ENCODE results near the gene SAP30L. TPM values are rescaled to one million over a fixed set of nuclear protein-coding genes. Genes with fewer than 3 reads are reported as not detected.

Gene SAP30L
- total and polyA plus RNA-seq, 8 donors: 12.4 to 22.1 (median 13.8) TPM

- H3K27me3 ChIP-seq: no peaks in the 10 kb centered on the region
- H3K36me3 ChIP-seq: peaks cover 0 to 47% (median 22%) of the 10 kb centered on the region in 3 donors
- intact Hi-C loops (cut with DNase I): no loop called here
- TF ChIP-seq CTCF (IDR thresholded peaks at IDR 0.05): no peak
- ATAC-seq: no peak
- no peak for DNase-seq
- 83 to 84% methylated on average over 8 of the region's 8 CpGs for WGBS, 2 donors
- H3K9me3 ChIP-seq: no peaks in the 10 kb centered on the region
- H3K4me3 ChIP-seq: no peak overlapping the region
- no peak for FAIRE-seq
- H3K27ac ChIP-seq: no peak overlapping the region
- H3K4me1 ChIP-seq: peaks cover 4 to 19% (median 8%) of the 10 kb centered on the region in 3 donors
Observed at GRCh38 chr5:154451957-154452356, 6.2 kb downstream of the SAP30L start.

GRCh38 chr5:154455585-154455984 lies 9.8 kb downstream of the SAP30L start:
- H3K4me1 ChIP-seq: no peaks in the 10 kb centered on the region
- H3K36me3 ChIP-seq: peaks cover 0 to 52% (median 22%) of the 10 kb centered on the region in 3 donors
- H3K4me3 ChIP-seq: no peak overlapping the region
- FAIRE-seq (no peak), ATAC-seq (no peak), DNase-seq (no peak)
- 90 to 92% methylated on average over 5 of the region's 5 CpGs for WGBS, 2 donors
- H3K27ac ChIP-seq: no peak overlapping the region
- no peaks in the 10 kb centered on the region for H3K27me3 ChIP-seq
- intact Hi-C loops (cut with DNase I): no loop called here
- no peaks in the 10 kb centered on the region for H3K9me3 ChIP-seq
- no peak for TF ChIP-seq CTCF (IDR thresholded peaks at IDR 0.05)

GRCh38 chr5:154456540-154456939 lies 10.7 kb downstream of the SAP30L start:
- no peak overlapping the region for H3K4me3 ChIP-seq
- ATAC-seq (no peak), FAIRE-seq (no peak), DNase-seq (no peak)
- H3K4me1 ChIP-seq: no peaks in the 10 kb centered on the region
- TF ChIP-seq CTCF (IDR thresholded peaks at IDR 0.05): no peak
- WGBS, 2 donors: 86 to 88% methylated on average over 3 of the region's 3 CpGs
- no peaks in the 10 kb centered on the region for H3K27me3 ChIP-seq
- H3K36me3 ChIP-seq: peaks cover 0 to 46% (median 22%) of the 10 kb centered on the region in 3 donors
- intact Hi-C loops (cut with DNase I): no loop called here
- no peak overlapping the region for H3K27ac ChIP-seq
- no peaks in the 10 kb centered on the region for H3K9me3 ChIP-seq

- H3K27ac ChIP-seq: no peak overlapping the region
- H3K9me3 ChIP-seq: no peaks in the 10 kb centered on the region
- H3K4me1 ChIP-seq: no peaks in the 10 kb centered on the region
- no peak for FAIRE-seq
- H3K36me3 ChIP-seq: peaks cover 0 to 33% (median 14%) of the 10 kb centered on the region in 3 donors
- no peak for TF ChIP-seq CTCF (IDR thresholded peaks at IDR 0.05)
- H3K4me3 ChIP-seq: no peak overlapping the region
- intact Hi-C loops (cut with DNase I): no loop called here
- DNase-seq: no peak
- 66 to 74% methylated on average over 3 of the region's 3 CpGs for WGBS, 2 donors
- no peak for ATAC-seq
- H3K27me3 ChIP-seq: no peaks in the 10 kb centered on the region
Observed at GRCh38 chr5:154459015-154459414, 13.2 kb downstream of the SAP30L start.

- FAIRE-seq (no peak), ATAC-seq (no peak), DNase-seq (no peak)
- Histone ChIP-seq H3K9me3 (no peaks in the 10 kb centered on the region), H3K4me1 (no peaks in the 10 kb centered on the region), H3K27ac (no peak overlapping the region), H3K36me3 (peaks cover 0 to 23% (median 10%) of the 10 kb centered on the region in 3 donors), H3K4me3 (no peak overlapping the region), H3K27me3 (no peaks in the 10 kb centered on the region)
- no peak for TF ChIP-seq CTCF (IDR thresholded peaks at IDR 0.05)
- 92 to 94% methylated on average over 4 of the region's 4 CpGs for WGBS, 2 donors
- intact Hi-C loops (cut with DNase I): loop anchor here in 1 of 3 donors (10.0 kb wide), 1 partner anchor 145 kb away; no protein-coding TSS in a partner anchor
Observed at GRCh38 chr5:154460172-154460571, 14.4 kb downstream of the SAP30L start.
